Ishikawa (cell line): ENCODE data around the gene GGACT.

ENCODE experiments used
- CEBPB ChIP-seq: IDR thresholded peaks from 2 replicates; pipeline ENCODE4 v1.6.1; 2012
- CREB1 ChIP-seq: IDR thresholded peaks from 2 replicates; pipeline ENCODE4 v1.6.1; 2012; ENCODE audit warnings: low read depth
- EGR1 ChIP-seq: IDR thresholded peaks from 2 replicates; pipeline ENCODE4 v1.6.1; 2012
- EP300 ChIP-seq: IDR thresholded peaks from 2 replicates; pipeline ENCODE4 v1.6.1; 2012; ENCODE audit warnings: borderline replicate concordance
- FOXM1 ChIP-seq: IDR thresholded peaks from 2 replicates; pipeline ENCODE4 v1.6.1; 2012; ENCODE audit warnings: low read depth, borderline replicate concordance
- NFIC ChIP-seq: IDR thresholded peaks from 2 replicates; pipeline ENCODE4 v1.6.1; 2012
- RAD21 ChIP-seq: IDR thresholded peaks from 2 replicates; pipeline ENCODE4 v1.6.1; 2012; ENCODE audit warnings: low read depth
- TAF1 ChIP-seq: IDR thresholded peaks from 2 replicates; pipeline ENCODE4 v1.6.1; 2012; ENCODE audit warnings: low read depth, mild to moderate bottlenecking
- TCF12 ChIP-seq: IDR thresholded peaks from 2 replicates; pipeline ENCODE4 v1.6.1; 2012; ENCODE audit warnings: low read depth
- TEAD4 ChIP-seq: IDR thresholded peaks from 2 replicates; pipeline ENCODE4 v1.6.1; 2012
- YY1 ChIP-seq: IDR thresholded peaks from 2 replicates; pipeline ENCODE4 v1.6.1; 2012; ENCODE audit warnings: low read depth
- ZBTB7A ChIP-seq: IDR thresholded peaks from 2 replicates; pipeline ENCODE4 v1.6.1; 2012; ENCODE audit warnings: low read depth
- TF ChIP-seq, protein P1 (sequence below): IDR thresholded peaks from 2 replicates; pipeline ENCODE4 v1.6.1; 2012
- TF ChIP-seq, protein P2 (sequence below): IDR thresholded peaks from 2 replicates; pipeline ENCODE4 v1.6.1; 2012; ENCODE audit warnings: low read depth, mild to moderate bottlenecking
- TF ChIP-seq, protein P3 (sequence below): IDR thresholded peaks from 2 replicates; pipeline ENCODE4 v1.6.1; 2012

The GGACT gene

DNA sequence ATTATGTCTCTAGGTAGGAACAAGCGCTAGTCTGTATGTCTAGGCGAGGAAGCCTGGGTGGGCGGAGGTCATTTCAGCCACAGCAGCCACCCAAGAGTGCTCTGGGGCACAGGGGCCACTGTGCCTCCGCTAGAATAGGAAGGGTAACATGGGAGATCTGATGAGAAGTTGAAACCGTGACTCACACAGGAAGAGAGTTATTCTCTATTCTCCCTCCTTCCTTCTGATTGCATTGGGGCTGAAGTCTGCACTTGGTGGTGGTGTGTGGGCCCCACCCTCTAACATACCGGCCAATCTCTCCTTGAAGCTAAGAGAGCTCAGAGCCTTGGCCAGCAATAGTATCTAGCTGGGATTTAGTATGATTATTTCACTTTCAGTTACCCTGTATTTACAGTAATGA, 20.3 kb upstream of the GGACT start:
- TF ChIP-seq RAD21 = no peak
- TF ChIP-seq EGR1 = no peak
- no peak for TF ChIP-seq TAF1
- TF ChIP-seq, protein P1, sequence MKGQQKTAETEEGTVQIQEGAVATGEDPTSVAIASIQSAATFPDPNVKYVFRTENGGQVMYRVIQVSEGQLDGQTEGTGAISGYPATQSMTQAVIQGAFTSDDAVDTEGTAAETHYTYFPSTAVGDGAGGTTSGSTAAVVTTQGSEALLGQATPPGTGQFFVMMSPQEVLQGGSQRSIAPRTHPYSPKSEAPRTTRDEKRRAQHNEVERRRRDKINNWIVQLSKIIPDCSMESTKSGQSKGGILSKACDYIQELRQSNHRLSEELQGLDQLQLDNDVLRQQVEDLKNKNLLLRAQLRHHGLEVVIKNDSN = no peak
- TF ChIP-seq EP300 = no peak
- TF ChIP-seq, protein P2, sequence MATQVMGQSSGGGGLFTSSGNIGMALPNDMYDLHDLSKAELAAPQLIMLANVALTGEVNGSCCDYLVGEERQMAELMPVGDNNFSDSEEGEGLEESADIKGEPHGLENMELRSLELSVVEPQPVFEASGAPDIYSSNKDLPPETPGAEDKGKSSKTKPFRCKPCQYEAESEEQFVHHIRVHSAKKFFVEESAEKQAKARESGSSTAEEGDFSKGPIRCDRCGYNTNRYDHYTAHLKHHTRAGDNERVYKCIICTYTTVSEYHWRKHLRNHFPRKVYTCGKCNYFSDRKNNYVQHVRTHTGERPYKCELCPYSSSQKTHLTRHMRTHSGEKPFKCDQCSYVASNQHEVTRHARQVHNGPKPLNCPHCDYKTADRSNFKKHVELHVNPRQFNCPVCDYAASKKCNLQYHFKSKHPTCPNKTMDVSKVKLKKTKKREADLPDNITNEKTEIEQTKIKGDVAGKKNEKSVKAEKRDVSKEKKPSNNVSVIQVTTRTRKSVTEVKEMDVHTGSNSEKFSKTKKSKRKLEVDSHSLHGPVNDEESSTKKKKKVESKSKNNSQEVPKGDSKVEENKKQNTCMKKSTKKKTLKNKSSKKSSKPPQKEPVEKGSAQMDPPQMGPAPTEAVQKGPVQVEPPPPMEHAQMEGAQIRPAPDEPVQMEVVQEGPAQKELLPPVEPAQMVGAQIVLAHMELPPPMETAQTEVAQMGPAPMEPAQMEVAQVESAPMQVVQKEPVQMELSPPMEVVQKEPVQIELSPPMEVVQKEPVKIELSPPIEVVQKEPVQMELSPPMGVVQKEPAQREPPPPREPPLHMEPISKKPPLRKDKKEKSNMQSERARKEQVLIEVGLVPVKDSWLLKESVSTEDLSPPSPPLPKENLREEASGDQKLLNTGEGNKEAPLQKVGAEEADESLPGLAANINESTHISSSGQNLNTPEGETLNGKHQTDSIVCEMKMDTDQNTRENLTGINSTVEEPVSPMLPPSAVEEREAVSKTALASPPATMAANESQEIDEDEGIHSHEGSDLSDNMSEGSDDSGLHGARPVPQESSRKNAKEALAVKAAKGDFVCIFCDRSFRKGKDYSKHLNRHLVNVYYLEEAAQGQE = no peak
- TF ChIP-seq, protein P3, sequence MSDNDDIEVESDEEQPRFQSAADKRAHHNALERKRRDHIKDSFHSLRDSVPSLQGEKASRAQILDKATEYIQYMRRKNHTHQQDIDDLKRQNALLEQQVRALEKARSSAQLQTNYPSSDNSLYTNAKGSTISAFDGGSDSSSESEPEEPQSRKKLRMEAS = no peak
- no peak for TF ChIP-seq YY1
- no peak for TF ChIP-seq CREB1
- TF ChIP-seq NFIC = no peak
- TF ChIP-seq ZBTB7A = no peak
- TF ChIP-seq CEBPB = no peak
- no peak for TF ChIP-seq TCF12
- no peak for TF ChIP-seq TEAD4
- no peak for TF ChIP-seq FOXM1

DNA sequence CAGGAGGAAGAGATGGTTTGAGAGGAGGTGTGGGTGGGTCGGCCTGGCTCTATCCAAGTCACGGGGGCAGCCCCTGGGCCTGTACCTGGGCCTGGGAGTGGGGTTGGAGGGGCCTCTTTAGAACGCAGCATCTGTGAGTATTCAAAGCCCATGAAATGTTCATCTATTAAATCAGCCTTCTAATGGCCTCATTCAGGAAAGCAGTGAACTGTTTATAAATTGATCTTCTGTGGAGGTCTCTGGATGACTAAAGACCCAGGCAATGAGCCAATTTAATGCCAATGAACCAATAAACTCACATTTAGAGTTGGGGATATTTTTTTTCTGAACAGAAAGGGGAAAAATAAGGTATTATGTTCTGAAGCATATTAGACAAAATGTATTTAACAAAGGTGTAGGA, 19.9 kb upstream of the GGACT start:
- TF ChIP-seq RAD21 (no peak), NFIC (no peak), FOXM1 (no peak), YY1 (no peak), EGR1 (no peak), CREB1 (no peak)

DNA sequence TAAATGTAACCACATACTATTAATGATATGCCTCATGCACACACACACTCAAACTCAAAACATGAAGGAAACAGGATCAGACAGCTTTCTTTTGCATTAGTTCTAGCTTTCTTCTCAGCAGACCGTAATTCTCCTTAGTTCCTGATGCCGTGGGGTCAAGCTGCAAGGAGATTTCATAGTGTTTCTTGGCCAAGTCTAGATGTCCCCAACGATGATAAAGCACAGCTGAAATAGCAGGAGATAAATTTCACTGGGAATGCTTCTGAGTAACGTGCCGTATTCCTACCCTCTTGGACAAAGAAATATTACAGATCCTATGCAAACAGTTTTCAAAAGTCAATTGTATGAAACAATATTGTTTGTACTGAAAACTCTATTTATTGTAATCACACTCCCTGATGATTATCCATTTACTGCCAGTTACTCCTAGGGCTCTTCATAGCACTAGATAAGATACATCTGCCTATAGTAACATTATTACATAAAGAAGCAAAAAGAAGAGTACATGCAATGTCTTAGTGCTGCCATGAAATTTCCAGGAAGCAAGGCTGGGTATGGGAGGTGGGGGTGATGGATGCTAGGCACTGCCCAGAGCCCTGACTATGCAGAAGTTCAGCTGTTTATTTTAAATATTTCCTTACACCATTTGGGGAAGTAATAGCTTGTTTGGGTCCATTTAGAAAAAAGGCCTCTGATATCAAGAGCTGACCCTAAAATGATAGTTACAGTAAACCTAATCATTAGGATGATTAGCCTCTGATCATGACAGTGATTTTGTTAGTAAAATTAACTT, 16.5 kb upstream of the GGACT start:
- TF ChIP-seq EP300 (no peak), TCF12 (no peak), ZBTB7A (no peak), EGR1 (no peak), YY1 (no peak), CREB1 (no peak), TEAD4 (no peak), CEBPB (no peak), TAF1 (no peak)
- TF ChIP-seq, protein P2 = no peak
- TF ChIP-seq, protein P3 = no peak
- TF ChIP-seq, protein P1 = no peak

DNA sequence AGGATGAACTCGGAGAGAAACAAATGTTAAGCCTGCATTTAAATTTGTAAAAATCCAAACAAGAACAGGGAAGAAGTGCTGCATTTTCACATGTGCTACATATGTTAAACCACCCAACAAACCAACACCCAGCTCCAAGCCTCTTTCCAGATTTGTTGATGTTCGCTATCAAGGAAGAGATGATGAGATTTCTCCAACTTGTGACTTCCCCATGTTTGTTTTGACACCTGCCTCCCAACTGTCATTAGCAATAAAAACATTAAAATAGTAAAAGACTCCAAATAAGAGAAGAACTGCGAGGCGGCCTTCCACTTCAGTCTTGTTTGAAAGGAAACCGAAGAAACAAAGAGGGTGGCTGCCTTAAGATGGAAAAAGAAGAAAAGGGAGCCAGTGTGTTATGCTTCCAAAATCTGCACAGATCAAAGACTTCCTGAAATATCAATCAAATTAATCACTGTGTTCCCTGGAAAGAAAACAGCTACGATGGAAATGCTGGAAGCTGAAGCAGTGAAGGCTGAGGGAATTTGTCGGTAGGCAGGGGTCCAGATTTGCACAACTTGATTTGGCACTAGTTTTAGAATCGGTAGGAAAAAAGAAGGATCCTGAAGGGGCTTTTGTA, 14.0 kb upstream of the GGACT start:
- TF ChIP-seq, protein P2 = no peak
- TF ChIP-seq EGR1 = no peak
- no peak for TF ChIP-seq ZBTB7A
- TF ChIP-seq TCF12 = no peak
- TF ChIP-seq RAD21 = no peak
- no peak for TF ChIP-seq CEBPB
- TF ChIP-seq TEAD4 = no peak
- TF ChIP-seq FOXM1 = no peak
- no peak for TF ChIP-seq YY1
- TF ChIP-seq TAF1 = no peak
- TF ChIP-seq, protein P1 = no peak
- no peak for TF ChIP-seq NFIC
- no peak for TF ChIP-seq CREB1
- TF ChIP-seq, protein P3 = no peak
